ENCODE data around the gene PUM1.
A peak's percentile ranks its signal among the peaks of the same experiment; 100 is the strongest.
"Not testable (repeated sequence)": the region's sequence is repeated elsewhere in the genome, so short reads cannot be mapped to it uniquely, and the experiment has no call there.

Gene PUM1

DNA sequence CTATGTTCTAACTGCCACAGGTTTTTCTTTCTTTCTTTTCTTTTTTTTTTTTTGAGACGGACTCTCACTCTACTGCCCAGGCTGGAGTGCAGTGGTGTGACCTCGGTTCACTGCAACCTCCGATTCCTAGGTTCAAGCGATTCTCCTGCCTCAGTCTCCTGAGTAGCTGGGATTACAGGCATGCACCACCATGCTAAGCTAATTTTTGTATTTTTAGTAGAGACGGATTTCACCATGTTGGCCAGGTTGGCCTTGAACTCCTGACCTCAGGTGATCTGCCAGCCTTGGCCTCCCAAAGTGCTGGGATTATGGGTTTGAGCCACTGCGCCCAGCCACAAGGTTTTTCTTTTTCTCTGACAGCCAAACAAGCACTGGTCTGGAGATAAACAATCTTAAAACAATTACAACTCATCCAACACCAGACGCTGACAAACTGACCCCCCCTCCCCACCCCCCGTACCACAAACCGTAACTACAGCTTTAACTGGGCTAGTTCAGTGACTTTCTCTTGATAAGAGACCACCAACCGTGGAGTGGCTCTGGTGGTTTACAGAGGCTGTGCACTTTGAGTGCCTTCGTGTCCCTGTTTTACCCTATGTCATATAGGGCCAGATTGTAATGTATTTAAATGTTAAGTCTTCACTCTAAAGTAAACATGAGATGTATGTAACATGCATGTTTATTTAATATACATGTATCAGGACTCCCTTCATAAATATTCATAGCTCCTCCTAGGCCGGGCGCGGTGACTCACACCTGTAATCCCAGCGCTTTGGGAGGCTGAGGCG lies 19.5 kb upstream of the PUM1 start:
- Mint-ChIP-seq H3K9me3 (no peaks in the 10 kb centered on the region), H3K4me3 (no peak overlapping the region)

DNA sequence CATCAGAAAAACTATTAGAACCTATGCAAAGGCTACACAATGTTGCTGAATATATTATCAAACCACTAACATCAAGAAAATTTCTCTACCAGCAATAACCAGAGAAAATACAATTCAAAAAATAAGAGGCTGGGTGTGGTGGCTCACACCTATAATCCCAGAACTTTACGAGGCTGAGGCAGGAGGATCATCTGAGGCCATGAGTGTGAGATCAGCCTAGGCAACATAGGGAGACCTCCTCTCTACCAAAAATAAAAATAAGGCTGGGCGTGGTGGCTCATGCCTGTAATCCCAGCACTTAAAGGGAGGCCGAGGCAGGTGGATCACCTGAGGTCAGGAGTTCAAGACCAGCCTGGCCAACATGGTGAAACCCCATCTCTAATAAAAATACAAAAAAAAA lies 16.9 kb upstream of the PUM1 start:
- H3K4me1 Mint-ChIP-seq (ENCODE audit: low read depth) = no peaks in the 10 kb centered on the region
- no peaks in the 10 kb centered on the region for H3K36me3 Mint-ChIP-seq (ENCODE audit: low read depth)
- H3K4me3 Mint-ChIP-seq = no peak overlapping the region
- H3K9me3 Mint-ChIP-seq = no peaks in the 10 kb centered on the region
- H3K27ac Mint-ChIP-seq = no peak overlapping the region
- H3K27me3 Mint-ChIP-seq (ENCODE audit: low read depth) = no peaks in the 10 kb centered on the region

More for the DNA sequence above, 19.5 kb upstream of the PUM1 start:
- no peaks in the 10 kb centered on the region for H3K36me3 Mint-ChIP-seq (ENCODE audit: low read depth)
- peaks cover 5% of the 10 kb centered on the region for H3K27me3 Mint-ChIP-seq (ENCODE audit: low read depth)
- no peak overlapping the region for H3K27ac Mint-ChIP-seq
- H3K4me1 Mint-ChIP-seq (ENCODE audit: low read depth) = no peaks in the 10 kb centered on the region

- H3K9me3 Mint-ChIP-seq = no peaks in the 10 kb centered on the region
- H3K4me3 Mint-ChIP-seq = no peak overlapping the region
- H3K4me1 Mint-ChIP-seq (ENCODE audit: low read depth) = no peaks in the 10 kb centered on the region
- no peak overlapping the region for H3K27ac Mint-ChIP-seq
- H3K27me3 Mint-ChIP-seq (ENCODE audit: low read depth) = no peaks in the 10 kb centered on the region
- no peaks in the 10 kb centered on the region for H3K36me3 Mint-ChIP-seq (ENCODE audit: low read depth)
These were observed 7.5 kb upstream of the PUM1 start for GRCh38 chr1:31073044-31073443.

- no peak overlapping the region for H3K4me3 Mint-ChIP-seq
- H3K9me3 Mint-ChIP-seq = no peaks in the 10 kb centered on the region
- no peaks in the 10 kb centered on the region for H3K4me1 Mint-ChIP-seq (ENCODE audit: low read depth)
- H3K36me3 Mint-ChIP-seq (ENCODE audit: low read depth) = no peaks in the 10 kb centered on the region
- no peak overlapping the region for H3K27ac Mint-ChIP-seq
- H3K27me3 Mint-ChIP-seq (ENCODE audit: low read depth) = no peaks in the 10 kb centered on the region
These were observed 6.8 kb upstream of the PUM1 start for GRCh38 chr1:31072304-31072746.

GRCh38 chr1:31069392-31069791 lies 3.9 kb upstream of the PUM1 start:
- Mint-ChIP-seq H3K9me3 (no peaks in the 10 kb centered on the region), H3K4me1 (ENCODE audit: low read depth) (peaks cover 2% of the 10 kb centered on the region), H3K4me3 (no peak overlapping the region), H3K27me3 (ENCODE audit: low read depth) (no peaks in the 10 kb centered on the region), H3K27ac (no peak overlapping the region), H3K36me3 (ENCODE audit: low read depth) (peaks cover 1% of the 10 kb centered on the region)

GRCh38 chr1:31064718-31065309 lies 703 bp downstream of the PUM1 start:
- Mint-ChIP-seq H3K27ac (peak overlapping the region; percentile 97), H3K36me3 (ENCODE audit: low read depth) (peaks cover 5% of the 10 kb centered on the region), H3K27me3 (ENCODE audit: low read depth) (no peaks in the 10 kb centered on the region), H3K4me3 (peak overlapping the region; percentile 98), H3K4me1 (ENCODE audit: low read depth) (peaks cover 19% of the 10 kb centered on the region), H3K9me3 (no peaks in the 10 kb centered on the region)

DNA sequence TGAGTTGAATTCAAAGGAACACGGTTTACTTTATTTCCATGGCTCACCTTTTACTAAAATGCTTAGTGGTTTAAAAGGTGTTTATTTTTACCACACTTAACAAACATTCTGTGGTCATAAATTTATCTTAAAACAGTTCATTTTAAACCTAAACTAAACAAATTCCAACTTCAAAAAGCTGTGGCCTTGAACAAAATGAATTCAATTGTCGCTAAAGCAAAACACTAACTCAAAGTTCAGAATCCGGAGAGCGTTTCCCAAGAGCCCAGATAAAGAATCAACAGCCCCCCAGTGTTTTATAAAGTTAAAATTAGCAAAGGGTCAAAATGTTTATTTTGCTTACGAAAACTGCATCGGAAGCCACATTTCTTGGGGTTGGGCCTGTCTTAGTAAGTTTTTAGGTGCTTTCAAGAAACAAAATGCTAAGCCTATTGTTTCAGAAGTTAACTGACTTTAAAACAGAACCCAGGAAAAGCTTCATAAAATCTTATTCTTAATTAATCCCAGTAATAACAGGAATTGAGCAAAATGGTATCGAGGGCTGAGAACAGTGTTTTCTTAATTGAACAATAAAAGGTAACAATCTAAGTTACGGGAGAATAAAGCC lies 1.3 kb downstream of the PUM1 start:
- H3K9me3 Mint-ChIP-seq = no peaks in the 10 kb centered on the region
- H3K36me3 Mint-ChIP-seq (ENCODE audit: low read depth) = peaks cover 6% of the 10 kb centered on the region
- H3K27me3 Mint-ChIP-seq (ENCODE audit: low read depth) = no peaks in the 10 kb centered on the region
- peak overlapping the region; percentile 97 for H3K27ac Mint-ChIP-seq
- peaks cover 20% of the 10 kb centered on the region for H3K4me1 Mint-ChIP-seq (ENCODE audit: low read depth)
- H3K4me3 Mint-ChIP-seq = peak overlapping the region; percentile 98

GRCh38 chr1:31063631-31064030 lies 1.9 kb downstream of the PUM1 start:
- Mint-ChIP-seq H3K27ac (peak overlapping the region; percentile 97), H3K4me1 (ENCODE audit: low read depth) (peaks cover 22% of the 10 kb centered on the region), H3K36me3 (ENCODE audit: low read depth) (peaks cover 12% of the 10 kb centered on the region), H3K9me3 (no peaks in the 10 kb centered on the region), H3K27me3 (ENCODE audit: low read depth) (no peaks in the 10 kb centered on the region), H3K4me3 (peak overlapping the region; percentile 98)

- no peaks in the 10 kb centered on the region for H3K9me3 Mint-ChIP-seq
- peaks cover 29% of the 10 kb centered on the region for H3K4me1 Mint-ChIP-seq (ENCODE audit: low read depth)
- H3K27me3 Mint-ChIP-seq (ENCODE audit: low read depth) = no peaks in the 10 kb centered on the region
- peaks cover 19% of the 10 kb centered on the region for H3K36me3 Mint-ChIP-seq (ENCODE audit: low read depth)
- peak overlapping the region; percentile 98 for H3K4me3 Mint-ChIP-seq
- H3K27ac Mint-ChIP-seq = peak overlapping the region; percentile 5
These were observed 2.6 kb downstream of the PUM1 start for GRCh38 chr1:31062867-31063380.

DNA sequence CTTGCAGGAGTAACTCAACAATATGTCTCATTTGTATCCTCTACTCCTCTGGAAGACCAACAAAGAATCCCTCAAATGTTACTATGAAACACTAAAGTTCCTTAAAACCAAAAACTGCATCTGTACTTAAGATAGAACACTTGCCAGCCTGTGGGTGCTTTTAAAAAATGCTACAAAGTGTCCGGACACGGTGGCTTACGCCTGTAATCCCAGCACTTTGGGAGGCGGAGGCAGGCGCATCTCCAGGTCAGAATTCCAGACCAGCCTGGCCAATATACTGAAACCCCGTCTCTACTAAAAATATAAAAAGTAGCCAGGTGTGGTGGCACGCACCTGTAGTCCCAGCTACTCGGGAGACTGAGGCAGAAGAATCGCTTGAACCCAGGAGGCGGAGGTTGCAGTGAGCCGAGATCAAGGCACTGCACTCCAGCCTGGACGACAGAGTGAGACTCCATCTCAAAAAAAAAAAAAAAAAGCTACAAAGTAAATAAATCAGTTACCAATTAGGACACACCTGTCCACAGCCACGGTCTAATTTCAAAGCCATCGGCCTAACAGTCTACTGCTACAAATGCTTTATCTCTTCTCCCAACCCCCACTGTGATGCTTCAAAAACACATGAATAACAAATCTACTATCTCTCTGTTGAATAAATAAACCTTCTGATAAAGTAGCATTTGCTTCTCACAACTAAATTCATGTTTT lies 3.2 kb downstream of the PUM1 start:
- Mint-ChIP-seq H3K4me3 (peak overlapping the region; percentile 98), H3K4me1 (ENCODE audit: low read depth) (peaks cover 33% of the 10 kb centered on the region), H3K27ac (peak overlapping the region; percentile 5), H3K36me3 (ENCODE audit: low read depth) (peaks cover 23% of the 10 kb centered on the region)
- not testable (repeated sequence) for H3K9me3 Mint-ChIP-seq; H3K27me3 Mint-ChIP-seq (ENCODE audit: low read depth)

DNA sequence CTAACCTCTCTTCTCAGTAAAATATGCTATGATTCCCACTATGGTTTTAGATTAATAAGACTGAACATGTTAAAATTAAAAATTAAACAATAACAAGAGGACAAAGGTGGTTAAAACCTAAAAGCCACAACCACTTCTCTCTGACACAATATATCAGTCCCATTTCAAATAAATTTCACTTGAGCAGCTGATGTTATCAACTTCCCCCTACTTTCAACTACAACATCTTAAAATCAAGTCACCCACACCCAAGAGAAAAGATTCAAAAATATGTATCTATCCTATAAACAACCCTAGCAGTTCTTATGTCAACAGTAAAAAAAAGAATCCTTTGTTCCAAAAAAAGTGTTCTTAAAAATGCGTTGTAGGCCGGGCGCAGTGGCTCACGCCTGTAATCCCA lies 7.5 kb downstream of the PUM1 start:
- Mint-ChIP-seq H3K36me3 (ENCODE audit: low read depth) (peaks cover 27% of the 10 kb centered on the region), H3K9me3 (no peaks in the 10 kb centered on the region), H3K27ac (peak overlapping the region; percentile 43), H3K4me1 (ENCODE audit: low read depth) (peaks cover 39% of the 10 kb centered on the region), H3K27me3 (ENCODE audit: low read depth) (no peaks in the 10 kb centered on the region), H3K4me3 (peak overlapping the region; percentile 38)

GRCh38 chr1:31055953-31056352 lies 9.6 kb downstream of the PUM1 start:
- H3K4me3 Mint-ChIP-seq = no peak overlapping the region
- H3K36me3 Mint-ChIP-seq (ENCODE audit: low read depth) = peaks cover 23% of the 10 kb centered on the region
- H3K27ac Mint-ChIP-seq = no peak overlapping the region
- H3K4me1 Mint-ChIP-seq (ENCODE audit: low read depth) = peaks cover 26% of the 10 kb centered on the region
- no peaks in the 10 kb centered on the region for H3K27me3 Mint-ChIP-seq (ENCODE audit: low read depth)
- H3K9me3 Mint-ChIP-seq = no peaks in the 10 kb centered on the region

- no peak overlapping the region for H3K4me3 Mint-ChIP-seq
- peaks cover 26% of the 10 kb centered on the region for H3K36me3 Mint-ChIP-seq (ENCODE audit: low read depth)
- H3K4me1 Mint-ChIP-seq (ENCODE audit: low read depth) = peaks cover 30% of the 10 kb centered on the region
- no peaks in the 10 kb centered on the region for H3K27me3 Mint-ChIP-seq (ENCODE audit: low read depth)
- H3K9me3 Mint-ChIP-seq = no peaks in the 10 kb centered on the region
- no peak overlapping the region for H3K27ac Mint-ChIP-seq
These were observed 10.0 kb downstream of the PUM1 start for GRCh38 chr1:31055501-31055900.

DNA sequence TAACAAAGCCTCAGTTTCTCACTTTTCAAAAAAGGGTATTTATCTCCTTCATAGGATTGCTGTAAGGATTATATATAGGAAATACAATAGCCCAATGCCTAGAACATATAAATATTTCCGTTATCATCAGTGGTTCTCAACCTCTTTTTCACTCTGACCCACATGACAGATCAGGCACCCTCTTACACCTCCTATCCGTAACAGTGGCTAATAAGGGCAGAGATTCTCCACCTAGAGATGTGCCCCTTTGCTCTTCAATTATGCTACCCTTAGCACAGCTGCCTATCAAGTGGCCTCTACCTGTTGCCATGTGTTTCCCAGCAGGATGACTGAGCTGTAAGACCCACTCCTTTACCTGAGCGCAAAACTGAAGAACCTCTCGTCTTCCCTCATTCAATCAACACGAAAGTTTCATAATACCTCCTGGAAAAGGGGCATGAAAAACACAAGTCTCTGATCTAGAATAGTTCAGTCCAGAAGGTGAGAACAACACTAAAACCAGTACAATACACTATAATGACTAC lies 10.5 kb downstream of the PUM1 start:
- no peaks in the 10 kb centered on the region for H3K27me3 Mint-ChIP-seq (ENCODE audit: low read depth)
- no peaks in the 10 kb centered on the region for H3K9me3 Mint-ChIP-seq
- H3K4me3 Mint-ChIP-seq = no peak overlapping the region
- peaks cover 33% of the 10 kb centered on the region for H3K4me1 Mint-ChIP-seq (ENCODE audit: low read depth)
- peak overlapping the region; percentile 16 for H3K27ac Mint-ChIP-seq
- H3K36me3 Mint-ChIP-seq (ENCODE audit: low read depth) = peaks cover 28% of the 10 kb centered on the region
